ENCODE measurements around the gene STAC.
"Not testable (repeated sequence)": the region's sequence is repeated elsewhere in the genome, so short reads cannot be mapped to it uniquely, and the experiment has no call there.

The STAC gene

DNA sequence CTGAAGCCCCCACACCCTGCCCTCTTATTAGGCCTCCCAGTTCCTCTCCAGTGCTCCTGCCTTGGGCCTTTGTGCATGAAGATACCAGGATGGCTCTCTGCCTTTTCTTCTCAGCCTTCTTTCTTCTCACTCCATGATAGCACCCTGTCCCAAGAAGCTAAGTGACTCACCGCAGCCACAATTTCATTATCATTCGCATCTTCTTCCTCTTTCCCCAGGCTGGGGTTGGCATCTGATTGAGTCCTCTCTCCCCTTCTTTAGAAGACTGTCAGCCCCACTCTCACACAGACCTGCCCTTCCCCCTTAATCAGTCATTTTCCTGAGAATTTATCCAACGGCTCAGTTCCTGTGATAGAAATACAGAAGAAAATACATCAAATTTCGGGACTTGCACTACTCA is 102.0 kb downstream of the STAC start:
- DNase-seq, result no peak

DNA sequence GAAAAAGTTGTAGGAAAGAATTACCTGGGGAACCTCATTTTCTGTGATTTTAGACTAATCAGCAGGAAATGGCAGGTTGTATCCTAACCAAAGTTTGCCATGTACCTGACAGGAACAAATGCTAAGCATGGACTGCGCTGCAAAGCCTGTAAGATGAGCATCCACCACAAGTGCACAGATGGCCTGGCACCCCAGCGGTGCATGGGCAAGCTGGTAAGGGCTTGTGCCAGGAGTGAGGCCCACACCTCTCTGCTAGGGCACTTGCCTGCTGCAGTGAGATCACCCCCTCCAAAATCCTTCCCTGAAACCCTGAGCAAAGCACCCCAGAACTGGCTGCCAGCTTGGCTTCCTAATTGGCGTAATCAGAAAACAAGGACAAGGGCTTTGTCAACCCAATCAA is 102.6 kb downstream of the STAC start:
- no peak for DNase-seq

DNA sequence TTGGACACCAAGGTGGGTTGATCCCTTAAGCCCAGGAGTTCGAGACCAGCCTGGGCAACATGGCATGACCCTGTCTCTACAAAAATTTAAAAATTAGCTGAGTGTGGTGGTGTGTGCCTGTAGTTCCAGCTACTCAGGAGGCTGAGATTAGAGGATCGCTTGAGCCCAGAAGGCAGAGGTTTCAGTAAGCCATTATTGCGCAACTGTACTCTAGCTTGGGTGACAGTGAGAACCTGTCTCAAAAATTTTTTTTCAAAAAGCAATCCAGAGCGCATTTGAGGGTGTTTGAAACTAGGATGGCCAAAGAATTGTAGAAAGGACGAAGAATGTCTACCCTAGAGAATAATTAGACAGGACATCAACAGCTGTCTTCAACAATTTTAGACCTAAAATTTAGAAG is 103.4 kb downstream of the STAC start:
- no peak for DNase-seq

DNA sequence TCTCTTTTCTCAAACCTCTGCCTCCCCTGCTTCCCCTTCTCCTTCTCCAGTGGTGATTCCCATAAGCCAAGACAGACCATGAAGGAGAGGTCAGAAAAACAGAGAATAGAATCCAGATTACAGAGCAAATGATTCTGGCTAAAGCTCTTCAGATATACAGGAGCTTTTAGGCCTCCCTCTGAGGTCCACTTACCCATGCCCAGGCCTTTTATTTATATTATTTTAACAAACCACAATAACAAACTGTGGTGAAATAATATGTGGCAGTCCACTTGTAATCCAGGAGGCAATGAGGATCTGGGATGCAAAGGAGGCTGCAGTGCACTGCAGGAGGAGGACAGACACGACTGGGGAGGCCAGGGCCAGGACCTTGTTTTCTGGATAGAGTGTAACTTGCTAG is 104.1 kb downstream of the STAC start:
- DNase-seq, result no peak

DNA sequence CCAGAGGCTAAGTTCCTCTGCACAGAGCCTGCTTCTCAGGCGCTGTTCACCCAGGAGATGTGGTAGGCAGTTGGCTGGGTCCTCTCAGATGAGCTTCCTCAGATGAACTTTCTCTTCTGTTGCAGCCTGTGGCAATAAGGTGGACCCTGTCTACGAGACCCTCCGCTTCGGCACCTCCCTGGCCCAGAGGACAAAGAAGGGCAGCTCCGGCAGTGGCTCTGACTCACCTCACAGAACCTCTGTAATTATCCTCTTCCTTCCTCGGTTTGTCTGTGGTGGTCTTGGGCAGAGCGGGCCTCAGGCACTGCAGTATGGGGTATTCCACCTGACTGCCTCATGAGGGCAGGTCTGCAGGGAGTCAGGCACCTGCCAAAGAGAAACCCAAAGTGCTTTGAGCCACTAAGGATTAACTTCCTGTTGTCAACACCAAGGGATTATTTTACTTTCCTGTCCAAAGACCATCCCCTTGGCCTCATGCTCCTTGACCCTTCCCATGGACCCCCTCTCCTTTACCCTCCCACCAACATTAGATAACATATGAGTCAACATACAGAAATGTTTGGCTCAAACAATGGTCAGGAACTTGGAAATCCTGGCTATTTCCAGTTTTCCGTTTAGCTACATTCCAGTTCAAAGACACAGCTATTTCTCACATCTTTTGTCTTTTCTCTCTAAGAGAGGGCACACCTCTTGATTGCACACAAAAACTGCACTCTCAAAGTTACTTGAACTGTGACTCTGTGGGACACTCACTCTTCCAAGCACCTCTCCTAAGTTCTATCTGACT is 105.9 kb downstream of the STAC start:
- DNase-seq, result no peak

DNA sequence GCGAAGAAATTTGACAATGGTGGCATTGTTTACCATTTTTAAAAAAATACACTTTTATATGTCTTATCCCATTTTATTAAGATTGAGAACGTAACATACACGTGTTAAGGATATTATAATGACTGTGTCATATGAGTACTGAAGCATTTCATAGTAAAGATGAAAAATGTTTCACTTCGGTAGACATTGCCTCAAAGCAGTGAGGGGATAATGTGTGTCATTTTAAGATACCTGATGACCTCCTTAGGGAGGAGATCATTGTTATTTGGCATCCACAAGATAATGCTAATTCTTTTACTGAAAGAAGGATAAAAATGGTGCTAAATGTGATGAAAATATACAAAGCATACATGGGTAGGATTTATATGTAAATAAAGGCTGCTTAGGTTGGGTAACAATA is 107.3 kb downstream of the STAC start:
- DNase-seq, result no peak

DNA sequence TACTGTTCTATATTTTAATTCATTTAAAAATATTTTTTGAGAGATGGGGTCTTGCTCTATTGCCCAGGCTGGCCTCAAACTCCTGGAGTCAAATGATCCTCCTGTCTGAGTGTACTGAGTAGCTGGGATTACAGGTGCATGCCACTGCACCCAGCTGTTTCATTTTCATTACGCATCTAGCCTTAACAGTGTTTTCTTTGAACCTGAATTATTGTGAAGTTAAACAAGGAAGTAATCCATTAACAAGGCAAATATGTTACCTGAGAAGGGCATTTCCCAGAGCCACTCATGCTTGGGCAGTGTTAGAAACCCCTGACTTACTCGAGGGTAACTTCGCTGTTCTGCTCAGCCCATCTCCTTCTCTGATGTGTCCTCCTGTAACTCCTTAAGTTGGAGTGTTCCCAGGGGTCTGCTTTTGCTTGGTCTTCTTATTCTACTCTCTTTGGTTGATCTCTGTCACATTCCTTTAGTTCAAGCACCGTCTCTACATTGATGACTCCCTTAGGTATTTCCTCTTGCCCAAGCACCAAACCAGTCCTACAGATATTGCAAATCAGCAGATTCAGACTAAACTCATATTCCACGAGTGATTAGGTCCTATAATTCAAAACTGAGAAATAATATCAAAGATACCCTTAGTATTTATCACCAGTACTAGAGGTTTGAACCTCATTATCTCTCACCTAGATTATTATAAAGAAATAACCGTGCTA is 107.9 kb downstream of the STAC start:
- DNase-seq, result no peak

DNA sequence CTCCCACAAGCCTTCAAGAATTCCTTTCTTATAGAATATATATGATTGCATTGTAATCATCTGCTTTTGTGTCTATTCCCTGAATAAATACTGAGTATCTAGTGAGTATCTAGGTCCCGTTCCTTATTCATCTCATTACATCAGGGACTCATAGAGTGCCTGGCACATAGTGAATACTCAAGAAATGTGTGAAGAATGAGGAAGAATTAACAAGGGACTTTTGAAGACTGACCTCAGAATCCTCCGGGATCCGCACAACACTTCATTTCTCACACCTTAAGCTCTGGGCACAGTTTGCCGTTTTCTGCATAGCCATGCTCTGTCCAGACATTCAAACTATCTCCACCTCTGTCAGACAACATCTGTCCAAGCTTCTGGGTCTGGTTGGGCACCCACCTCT is 108.8 kb downstream of the STAC start:
- DNase-seq, result no peak

DNA sequence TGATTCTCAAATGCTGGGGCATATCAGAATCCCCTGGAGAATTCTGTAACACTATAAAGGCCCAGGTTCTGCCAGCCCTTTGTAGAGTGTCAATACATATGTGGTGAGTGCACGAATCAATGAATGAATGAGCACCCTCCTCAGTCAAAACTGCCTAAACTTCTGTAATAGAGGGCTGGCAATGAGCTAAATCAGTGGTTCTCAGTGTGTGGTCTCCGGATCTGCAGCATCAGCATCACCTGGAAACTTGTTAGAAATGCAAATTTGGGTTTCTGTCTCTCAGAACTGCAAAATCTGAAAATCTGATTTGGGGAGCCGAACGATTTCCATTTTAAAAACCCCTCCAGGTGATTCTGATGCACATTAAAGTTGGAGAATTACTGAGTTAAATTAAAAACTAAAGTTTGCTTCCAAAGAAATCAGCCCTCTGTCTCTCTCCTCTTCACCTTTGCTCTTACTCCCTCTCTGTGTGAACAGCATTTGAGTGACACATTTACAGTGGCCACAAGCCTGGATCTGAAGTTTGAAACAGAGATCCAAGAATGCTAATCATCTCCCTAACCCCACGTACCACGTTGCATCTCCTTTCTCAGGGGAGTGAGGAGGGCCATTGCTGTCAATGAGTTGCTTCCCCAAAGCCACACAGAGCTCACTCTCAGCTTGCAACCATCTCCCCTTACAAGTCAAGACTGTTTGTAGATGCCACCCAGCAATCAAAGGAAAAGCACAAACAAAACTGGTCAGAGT is 109.5 kb downstream of the STAC start:
- no peak for DNase-seq

DNA sequence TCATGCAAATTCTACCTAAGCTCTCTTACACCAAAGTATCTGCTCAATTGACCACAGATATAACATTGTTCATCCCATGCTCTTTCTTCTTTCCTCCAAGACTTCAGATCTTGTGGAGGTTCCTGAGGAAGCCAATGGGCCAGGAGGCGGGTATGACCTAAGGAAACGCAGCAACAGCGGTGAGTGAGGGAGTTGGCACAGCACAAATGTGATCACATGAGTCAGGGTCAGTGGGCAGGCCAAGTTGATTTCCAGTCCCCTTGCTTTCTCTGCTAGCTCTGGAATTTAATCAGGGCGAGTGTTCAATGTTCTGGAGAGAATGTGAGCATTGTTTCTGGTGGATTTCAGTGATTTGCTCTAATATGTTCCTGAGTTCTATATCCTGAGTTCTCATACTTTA is 112.7 kb downstream of the STAC start:
- no peak for DNase-seq

DNA sequence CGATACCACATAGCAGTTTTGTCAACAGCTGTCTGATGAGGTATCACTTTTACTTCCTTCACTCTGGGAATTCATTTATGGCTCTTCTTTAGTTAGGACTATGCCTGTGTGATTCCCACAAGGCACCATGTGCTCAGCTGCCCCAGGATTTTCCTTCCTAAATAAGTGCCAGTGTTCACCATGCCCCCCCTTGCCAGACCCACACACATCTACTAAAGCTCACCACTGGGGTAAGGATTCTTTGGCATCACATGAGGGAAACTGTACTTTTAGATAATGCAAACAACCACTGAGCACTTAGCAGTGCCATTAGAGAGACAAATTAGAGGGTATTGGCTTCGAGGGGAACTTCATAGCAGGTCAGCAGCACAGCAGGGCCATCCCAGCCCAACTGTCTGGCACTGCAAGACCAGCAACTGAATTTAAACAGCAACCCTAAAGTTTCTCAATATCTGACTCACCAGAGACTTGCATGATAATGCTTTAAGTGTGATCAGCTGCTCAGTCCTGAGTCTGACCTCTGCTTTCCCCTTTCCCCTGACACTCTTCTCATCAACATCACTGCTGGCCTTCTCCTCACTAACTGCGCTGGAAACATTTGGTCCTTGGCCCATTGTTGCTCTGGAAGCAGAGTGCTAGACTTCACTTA is 114.3 kb downstream of the STAC start:
- DNase-seq, result no peak

DNA sequence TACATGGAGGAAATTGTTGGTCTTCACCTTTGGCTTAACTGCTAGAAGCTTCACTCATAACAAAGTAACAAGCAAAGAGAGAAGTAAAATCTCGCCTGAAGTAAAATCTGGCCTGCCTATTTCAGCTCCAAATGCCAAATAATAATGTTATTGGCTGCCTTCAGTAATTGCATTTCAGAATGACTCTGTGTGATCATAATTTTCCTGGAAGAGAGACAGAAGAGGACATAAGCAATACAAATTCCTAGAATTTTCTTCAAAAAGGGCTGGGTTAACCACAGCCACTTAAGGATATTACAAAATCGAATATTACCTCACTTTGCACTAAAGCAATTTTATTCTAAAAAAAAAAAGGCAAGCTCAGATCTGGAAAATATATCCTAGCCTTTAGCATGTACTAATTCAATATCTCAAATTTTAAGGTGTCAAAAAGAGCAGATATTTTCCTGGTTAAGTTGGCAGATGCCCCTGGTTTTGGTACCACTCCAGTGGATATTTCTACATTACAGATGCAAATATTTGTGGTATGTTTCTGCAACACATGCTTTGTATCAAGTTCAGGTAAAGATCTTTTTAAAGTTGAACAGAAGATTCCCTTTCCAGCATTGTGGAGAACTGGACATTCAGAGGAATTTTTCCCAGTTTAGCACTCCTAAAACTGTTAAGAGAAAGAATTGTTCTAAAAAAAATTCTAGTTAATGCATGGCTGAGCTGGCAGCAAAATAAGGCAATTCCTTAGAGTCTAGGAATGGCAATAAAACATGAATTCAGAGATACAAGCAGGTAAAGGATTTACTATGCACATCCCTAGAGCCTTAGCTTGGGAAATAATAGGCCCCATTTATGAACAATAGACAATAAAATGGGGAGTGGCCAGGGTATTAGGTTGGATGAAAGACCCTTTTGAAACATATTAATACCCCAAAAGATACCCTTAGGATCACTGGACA is 116.7 kb downstream of the STAC start:
- DNase-seq, result no peak

DNA sequence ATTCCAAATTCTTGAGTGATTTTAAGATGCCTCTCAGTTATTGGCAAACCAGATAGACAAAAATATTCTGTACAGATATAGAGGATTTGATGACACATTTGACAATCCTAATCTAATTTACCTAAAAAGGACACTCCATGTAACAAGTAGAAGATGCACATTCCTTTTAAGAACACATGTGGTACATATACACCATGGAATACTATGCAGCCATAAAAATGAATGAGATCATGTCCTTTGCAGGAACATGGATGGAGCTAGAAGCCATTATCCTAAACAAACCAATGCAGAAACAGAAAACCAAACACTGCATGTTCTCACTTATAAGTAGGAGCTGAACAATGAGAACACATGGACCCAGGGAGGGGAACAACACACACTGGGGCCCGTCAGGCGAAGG is 119.7 kb downstream of the STAC start:
- DNase-seq, result not testable (repeated sequence)

DNA sequence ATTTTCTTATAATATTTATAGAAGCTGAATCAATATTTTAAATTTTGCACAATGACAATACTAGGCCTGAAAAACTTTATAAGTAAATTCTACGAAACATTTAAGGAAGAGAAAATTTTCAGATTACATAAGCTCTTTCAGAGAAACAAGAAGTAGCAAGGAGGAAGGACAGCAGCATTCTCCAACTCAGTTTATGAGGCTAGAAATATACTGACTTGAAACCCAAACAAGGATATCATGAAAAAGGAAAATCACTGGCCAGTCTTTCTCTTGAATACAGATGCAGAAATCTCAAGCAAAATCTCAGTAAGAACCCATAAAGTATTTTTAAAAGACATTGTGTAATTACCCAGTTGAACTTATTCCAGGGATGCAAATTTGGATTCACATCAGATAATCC is 121.3 kb downstream of the STAC start:
- DNase-seq, result no peak

DNA sequence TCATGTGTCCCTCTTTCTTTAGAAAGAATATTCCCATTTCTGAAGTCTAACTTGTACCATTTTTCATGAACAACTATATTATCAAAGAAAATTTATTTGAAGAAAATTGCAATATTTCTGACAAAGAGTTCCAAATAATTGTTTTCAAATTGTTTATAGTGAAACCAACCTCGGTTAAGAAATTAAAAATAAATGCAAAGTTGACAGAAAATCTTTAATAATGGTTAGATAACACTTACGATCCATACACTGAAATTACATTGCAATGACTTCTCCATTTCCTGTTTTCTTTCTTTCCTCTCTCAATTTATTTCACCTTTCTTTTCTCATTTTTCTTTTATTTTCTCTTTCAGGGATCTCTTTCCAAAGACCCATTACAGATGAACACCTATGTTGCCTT is 125.1 kb downstream of the STAC start:
- no peak for DNase-seq

DNA sequence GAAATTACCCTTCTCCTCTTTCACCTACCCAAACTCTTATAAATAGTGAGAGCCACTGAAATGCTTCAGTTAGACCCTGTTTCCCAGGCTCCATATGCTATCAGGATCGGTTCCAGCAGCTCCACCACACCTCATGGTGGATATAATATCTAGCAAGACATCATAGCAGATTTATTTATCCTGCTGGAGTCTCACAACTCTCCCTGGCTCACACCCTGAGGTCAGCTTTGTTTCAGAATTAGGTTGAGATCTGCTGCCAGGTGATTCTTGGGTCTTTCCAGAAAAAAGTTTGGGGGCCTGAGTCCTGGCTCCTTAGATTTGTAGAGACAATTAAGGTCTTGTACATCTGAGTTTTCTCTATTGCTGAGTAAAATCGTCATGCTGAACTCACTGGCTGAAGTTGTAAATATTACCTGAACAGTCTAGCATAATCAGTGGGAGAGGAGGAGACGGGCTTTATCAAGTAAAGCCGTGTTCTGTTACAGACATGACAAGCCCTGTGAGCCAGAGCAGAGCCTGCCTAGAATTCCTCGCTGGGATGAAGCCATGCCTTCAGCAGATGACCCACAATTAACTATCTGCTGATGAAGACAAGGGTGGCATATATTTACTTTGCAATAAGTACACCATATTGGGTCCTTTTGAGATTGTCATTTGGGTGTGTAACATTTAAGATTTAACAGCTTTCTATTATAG is 131.6 kb downstream of the STAC start:
- DNase-seq, result no peak

DNA sequence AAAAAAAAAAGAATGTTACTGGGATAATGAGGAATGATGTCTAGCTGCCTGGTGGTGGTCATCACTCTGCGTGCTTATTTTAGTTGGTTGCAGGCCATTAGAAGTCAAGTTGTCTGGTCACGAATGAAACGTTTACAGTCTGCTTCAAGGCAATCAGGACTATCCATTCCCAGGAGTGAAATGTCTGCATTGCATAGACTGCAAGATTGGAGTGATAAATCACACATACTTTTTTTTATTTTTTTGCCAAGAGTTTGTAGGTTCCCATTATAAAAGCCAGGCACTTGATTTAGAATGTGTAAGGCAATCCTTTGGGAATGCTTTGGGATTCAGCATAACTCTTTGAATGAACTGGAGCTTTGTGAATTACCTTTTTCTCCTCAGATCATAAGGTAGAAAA is 132.3 kb downstream of the STAC start:
- no peak for DNase-seq

DNA sequence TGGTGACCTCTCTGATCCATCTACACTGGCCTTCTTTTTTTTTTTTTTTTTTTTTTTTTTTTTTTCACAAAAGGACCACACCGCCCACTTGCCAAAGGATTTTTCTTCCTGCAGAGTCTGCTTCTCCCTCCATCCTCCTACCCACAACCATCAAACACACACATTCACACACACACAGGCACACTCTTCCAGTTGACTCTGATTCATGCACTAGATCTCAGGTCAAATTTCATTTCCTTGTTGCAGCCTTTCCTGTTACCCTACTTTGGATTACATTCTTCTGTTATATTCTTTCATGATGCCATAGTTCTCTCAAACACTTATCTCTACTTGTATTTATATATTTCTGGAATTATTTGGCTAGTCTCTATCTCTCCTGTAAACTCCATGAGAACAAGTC is 133.9 kb downstream of the STAC start:
- DNase-seq, result no peak

DNA sequence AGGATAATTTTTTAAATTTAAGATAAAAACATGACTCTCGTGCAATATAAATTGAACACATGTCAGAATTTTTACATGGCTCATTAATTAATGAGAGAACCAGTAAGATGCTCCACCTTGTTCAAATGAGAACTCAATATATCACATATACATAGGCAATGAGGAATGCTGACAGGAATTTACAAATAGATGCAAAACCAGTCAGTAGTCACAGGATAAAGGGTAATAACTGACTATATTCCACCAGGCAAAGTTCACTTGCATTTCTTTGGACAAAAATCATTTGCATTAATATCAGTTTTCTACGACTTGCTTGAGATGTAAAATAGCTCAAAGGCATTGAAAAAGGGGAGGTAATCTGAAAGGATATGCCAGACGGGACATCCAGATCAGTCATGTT is 139.4 kb downstream of the STAC start:
- no peak for DNase-seq

DNA sequence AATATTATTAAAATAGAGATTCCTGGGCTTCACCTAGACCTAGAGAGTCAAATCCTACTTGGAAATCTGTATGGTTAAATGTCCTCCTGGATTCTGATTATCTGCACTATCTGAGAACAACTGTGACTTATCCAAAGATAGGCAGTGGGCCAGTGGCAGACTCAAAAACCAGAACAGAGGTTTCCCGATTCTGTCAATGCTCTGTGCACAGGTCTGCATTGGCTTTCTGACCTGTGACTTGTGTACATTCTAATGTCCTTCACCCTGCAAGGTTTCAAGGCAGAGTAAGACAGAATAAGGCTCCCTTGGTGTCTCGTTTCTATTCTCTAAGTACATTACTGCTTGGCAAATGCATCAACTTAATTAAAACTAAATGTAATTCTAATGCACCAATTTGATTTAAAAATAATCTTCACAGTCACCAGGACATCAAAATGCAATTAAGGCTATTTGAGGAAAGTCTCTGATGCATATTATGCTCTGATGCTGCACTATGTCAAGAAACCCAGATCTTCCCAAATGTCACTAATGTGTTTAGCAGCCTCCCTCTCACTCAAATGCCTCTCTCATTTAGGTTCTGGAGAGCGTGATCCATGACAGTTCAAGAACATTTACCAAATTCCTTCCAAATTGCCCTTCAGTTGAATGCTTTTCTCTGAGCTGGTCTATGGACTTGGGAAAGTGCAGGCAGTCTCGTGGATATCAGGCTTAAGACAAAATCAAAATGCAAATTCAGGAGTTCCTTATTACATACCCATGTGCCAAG is 140.1 kb downstream of the STAC start:
- DNase-seq, result no peak

DNA sequence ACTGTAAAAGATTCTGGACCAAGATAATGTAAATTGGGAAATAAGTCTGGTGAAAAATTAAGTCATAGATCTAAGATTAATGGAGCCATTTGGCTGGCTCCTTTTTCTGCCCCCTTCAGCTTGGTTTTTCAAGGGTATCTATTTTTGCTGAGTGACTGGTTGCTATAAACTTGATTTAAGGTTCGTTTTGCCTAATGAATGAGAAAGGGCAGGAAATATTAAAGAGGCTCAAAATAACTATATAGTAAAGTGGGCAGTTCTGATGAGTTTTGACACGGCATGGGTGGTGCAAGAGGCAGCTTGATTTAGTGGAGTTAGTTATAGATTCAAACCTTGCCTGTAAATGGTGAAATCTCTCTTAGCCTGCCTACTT is 140.7 kb downstream of the STAC start:
- no peak for DNase-seq

Data from activated naive CD4-positive, alpha-beta T cell (primary cell).